Left colon (tissue), 2 donors: ENCODE data around the gene MYLK2. TPM values are rescaled to one million over a fixed set of nuclear protein-coding genes. Genes with fewer than 3 reads are reported as not detected.
A peak's percentile ranks its signal among the peaks of the same experiment; 100 is the strongest.
"Not testable (repeated sequence)": the region's sequence is repeated elsewhere in the genome, so short reads cannot be mapped to it uniquely, and the experiment has no call there.

Source experiments
- ATAC-seq: fragments of 200-7000 bp; cut with Tn5 transposase; one replicate; pipeline ENCODE4 v1.9.1; 2020; ENCODE audit warnings: mild to moderate bottlenecking, moderate library complexity
- DNase-seq, 2 donors: peaks; one replicate each; pipeline ENCODE4 v3.0.0-alpha.2; 2020
- intact Hi-C, 2 donors: fragments of 100-400 bp; cut with DNase I in 1 of 2; cut with micrococcal nuclease in 1 of 2; formaldehyde crosslinking; loops; one replicate each; pipeline versions ENCODE4 v1.11.2 to v1.14.0; 2022; cut with DNase I, micrococcal nuclease
- total RNA-seq, 2 donors: library from RNA; stranded (reverse); fragmentation: NEBNext Ultra II Directional; extraction: Animal tissue kit (Norgen Biotek cat#: 25700); gene quantifications; one replicate each; pipeline ENCODE4 v1.2.1, GENCODE V29; 2021
- donor health status: DM: no; HTN: no; CAD: no.
- donor health status: DM: yes; HTN: yes; CAD: no.

MYLK2 gene
- total RNA-seq, 2 donors from 2014 or later, result 0.08 TPM; not detected in 1

- DNase-seq (no peak), ATAC-seq (no peak)
- intact Hi-C loops, result no loop called here
These were observed 5.5 kb upstream of the MYLK2 start for GRCh38 chr20:31813611-31814010.

- intact Hi-C loops, result not testable (repeated sequence)
These were observed 5.0 kb upstream of the MYLK2 start for GRCh38 chr20:31814142-31814541.

GRCh38 chr20:31815408-31816188, 3.6 kb upstream of the MYLK2 start:
- intact Hi-C loops, result no loop called here
- DNase-seq, result no peak
- ATAC-seq, result peak; percentile 78

More at GRCh38 chr20:31814142-31814541, 5.0 kb upstream of the MYLK2 start:
- not testable (repeated sequence) for DNase-seq, ATAC-seq

- no peak for ATAC-seq
- DNase-seq, result no peak
These were observed 2.9 kb upstream of the MYLK2 start for GRCh38 chr20:31816221-31816620.

GRCh38 chr20:31817461-31817860, 1.7 kb upstream of the MYLK2 start:
- ATAC-seq, result no peak
- intact Hi-C loops, result no loop called here
- DNase-seq, result no peak

More at GRCh38 chr20:31816221-31816620, 2.9 kb upstream of the MYLK2 start:
- intact Hi-C loops, result no loop called here

- intact Hi-C loops, result no loop called here
- DNase-seq (no peak), ATAC-seq (no peak)
These were observed 714 bp upstream of the MYLK2 start for GRCh38 chr20:31818376-31818908.

- no peak for ATAC-seq
- intact Hi-C loops, result loop anchor here (5.0 to 10.0 kb wide), 2 partner anchors 212 to 215 kb away; no protein-coding TSS in a partner anchor
These were observed 1.1 kb downstream of the MYLK2 start for GRCh38 chr20:31820228-31820627.

GRCh38 chr20:31821427-31821826, 2.3 kb downstream of the MYLK2 start:
- intact Hi-C loops, result loop anchor here (5.0 to 10.0 kb wide), 2 partner anchors 211 to 213 kb away; no protein-coding TSS in a partner anchor
- ATAC-seq, result no peak
- DNase-seq, result no peak

More at GRCh38 chr20:31820228-31820627, 1.1 kb downstream of the MYLK2 start:
- no peak for DNase-seq

- DNase-seq, result peak; percentile 51 to 67
- intact Hi-C loops, result loop anchor here (5.0 to 10.0 kb wide), 2 partner anchors 210 to 212 kb away; no protein-coding TSS in a partner anchor
- peak; percentile 84 for ATAC-seq
These were observed 3.5 kb downstream of the MYLK2 start for GRCh38 chr20:31822421-31823330.

GRCh38 chr20:31823360-31824124, 4.4 kb downstream of the MYLK2 start:
- intact Hi-C loops, result loop anchor here (5.0 to 10.0 kb wide), 2 partner anchors 209 to 211 kb away; no protein-coding TSS in a partner anchor
- ATAC-seq (no peak), DNase-seq (no peak)

- intact Hi-C loops, result loop anchor here (5.0 to 10.0 kb wide), 2 partner anchors 208 to 211 kb away; no protein-coding TSS in a partner anchor
- no peak for DNase-seq
- no peak for ATAC-seq
These were observed 4.9 kb downstream of the MYLK2 start for GRCh38 chr20:31824125-31824485.

- intact Hi-C loops, result loop anchor here (5.0 to 10.0 kb wide), 2 partner anchors 208 to 210 kb away; no protein-coding TSS in a partner anchor
- ATAC-seq (no peak), DNase-seq (no peak)
These were observed 5.6 kb downstream of the MYLK2 start for GRCh38 chr20:31824554-31825313.

GRCh38 chr20:31826074-31826473, 6.9 kb downstream of the MYLK2 start:
- DNase-seq (no peak), ATAC-seq (no peak)
- intact Hi-C loops, result loop anchor here in 1 of 2 donors (10.0 kb wide), 1 partner anchor 209 kb away; no protein-coding TSS in a partner anchor

- ATAC-seq (no peak), DNase-seq (no peak)
- intact Hi-C loops, result loop anchor here in 1 of 2 donors (10.0 kb wide), 1 partner anchor 208 kb away; no protein-coding TSS in a partner anchor
These were observed 7.9 kb downstream of the MYLK2 start for GRCh38 chr20:31827059-31827458.

- ATAC-seq, DNase-seq: not testable (repeated sequence)
- intact Hi-C loops, result loop anchor here in 1 of 2 donors (10.0 kb wide), 1 partner anchor 207 kb away; no protein-coding TSS in a partner anchor
These were observed 8.9 kb downstream of the MYLK2 start for GRCh38 chr20:31828016-31828415.

GRCh38 chr20:31829731-31830130, 10.6 kb downstream of the MYLK2 start:
- DNase-seq, result no peak
- ATAC-seq, result no peak
- intact Hi-C loops, result loop anchor here in 1 of 2 donors (10.0 kb wide), 1 partner anchor 205 kb away; no protein-coding TSS in a partner anchor

- no peak for DNase-seq
- intact Hi-C loops, result no loop called here
- no peak for ATAC-seq
These were observed 11.3 kb downstream of the MYLK2 start for GRCh38 chr20:31830406-31830981.
